Erythroblast (primary cell): ENCODE results near the gene ACVRL1.

Source experiments
- GATA1 ChIP-seq: IDR thresholded peaks from 2 replicates; pipeline ENCODE4 v1.6.1; 2011; ENCODE audit warnings: low read depth, mild to moderate bottlenecking, control low read depth, low read length, moderate library complexity
- POLR2A ChIP-seq: IDR thresholded peaks from 2 replicates; pipeline ENCODE4 v1.6.1; 2011; ENCODE audit warnings: mild to moderate bottlenecking, low read length

- TF ChIP-seq POLR2A (no peak), GATA1 (no peak)
Measured at GRCh38 chr12:51910168-51910567, 2.9 kb downstream of the ACVRL1 start.
